ENCODE measurements around the gene FAAP100.

FAAP100 gene

GRCh38 chr17:81578038-81578441 is 25.9 kb upstream of the FAAP100 start:
- TF ChIP-seq FOXP2 (optimal IDR thresholded peaks at IDR 0.05; ENCODE audit: borderline replicate concordance, extremely low read depth, extremely low read length, insufficient read depth) (no peak), POLR2AphosphoS5 (IDR thresholded peaks at IDR 0.05; ENCODE audit: low read depth, low read length) (no peak), TAF1 (IDR thresholded peaks at IDR 0.05; ENCODE audit: borderline replicate concordance, insufficient read depth, low read length) (no peak), SIN3A (IDR thresholded peaks at IDR 0.05; ENCODE audit: borderline replicate concordance, insufficient read depth, low read length) (no peak)
- TF ChIP-seq, protein P1, sequence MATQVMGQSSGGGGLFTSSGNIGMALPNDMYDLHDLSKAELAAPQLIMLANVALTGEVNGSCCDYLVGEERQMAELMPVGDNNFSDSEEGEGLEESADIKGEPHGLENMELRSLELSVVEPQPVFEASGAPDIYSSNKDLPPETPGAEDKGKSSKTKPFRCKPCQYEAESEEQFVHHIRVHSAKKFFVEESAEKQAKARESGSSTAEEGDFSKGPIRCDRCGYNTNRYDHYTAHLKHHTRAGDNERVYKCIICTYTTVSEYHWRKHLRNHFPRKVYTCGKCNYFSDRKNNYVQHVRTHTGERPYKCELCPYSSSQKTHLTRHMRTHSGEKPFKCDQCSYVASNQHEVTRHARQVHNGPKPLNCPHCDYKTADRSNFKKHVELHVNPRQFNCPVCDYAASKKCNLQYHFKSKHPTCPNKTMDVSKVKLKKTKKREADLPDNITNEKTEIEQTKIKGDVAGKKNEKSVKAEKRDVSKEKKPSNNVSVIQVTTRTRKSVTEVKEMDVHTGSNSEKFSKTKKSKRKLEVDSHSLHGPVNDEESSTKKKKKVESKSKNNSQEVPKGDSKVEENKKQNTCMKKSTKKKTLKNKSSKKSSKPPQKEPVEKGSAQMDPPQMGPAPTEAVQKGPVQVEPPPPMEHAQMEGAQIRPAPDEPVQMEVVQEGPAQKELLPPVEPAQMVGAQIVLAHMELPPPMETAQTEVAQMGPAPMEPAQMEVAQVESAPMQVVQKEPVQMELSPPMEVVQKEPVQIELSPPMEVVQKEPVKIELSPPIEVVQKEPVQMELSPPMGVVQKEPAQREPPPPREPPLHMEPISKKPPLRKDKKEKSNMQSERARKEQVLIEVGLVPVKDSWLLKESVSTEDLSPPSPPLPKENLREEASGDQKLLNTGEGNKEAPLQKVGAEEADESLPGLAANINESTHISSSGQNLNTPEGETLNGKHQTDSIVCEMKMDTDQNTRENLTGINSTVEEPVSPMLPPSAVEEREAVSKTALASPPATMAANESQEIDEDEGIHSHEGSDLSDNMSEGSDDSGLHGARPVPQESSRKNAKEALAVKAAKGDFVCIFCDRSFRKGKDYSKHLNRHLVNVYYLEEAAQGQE (IDR thresholded peaks at IDR 0.05; ENCODE audit: insufficient read depth in 1 of 2, low read depth in 2 of 2, low read length in 2 of 2) = no peak

- no peak for TF ChIP-seq FOXP2 (optimal IDR thresholded peaks at IDR 0.05; ENCODE audit: borderline replicate concordance, extremely low read depth, extremely low read length, insufficient read depth)
- TF ChIP-seq SIN3A (IDR thresholded peaks at IDR 0.05; ENCODE audit: borderline replicate concordance, insufficient read depth, low read length) = no peak
- TF ChIP-seq, protein P1 (IDR thresholded peaks at IDR 0.05; ENCODE audit: insufficient read depth in 1 of 2, low read depth in 2 of 2, low read length in 2 of 2) = no peak
- TF ChIP-seq POLR2AphosphoS5 (IDR thresholded peaks at IDR 0.05; ENCODE audit: low read depth, low read length) = no peak
- no peak for TF ChIP-seq TAF1 (IDR thresholded peaks at IDR 0.05; ENCODE audit: borderline replicate concordance, insufficient read depth, low read length)
Observed at GRCh38 chr17:81577278-81578000, 25.3 kb upstream of the FAAP100 start.

DNA sequence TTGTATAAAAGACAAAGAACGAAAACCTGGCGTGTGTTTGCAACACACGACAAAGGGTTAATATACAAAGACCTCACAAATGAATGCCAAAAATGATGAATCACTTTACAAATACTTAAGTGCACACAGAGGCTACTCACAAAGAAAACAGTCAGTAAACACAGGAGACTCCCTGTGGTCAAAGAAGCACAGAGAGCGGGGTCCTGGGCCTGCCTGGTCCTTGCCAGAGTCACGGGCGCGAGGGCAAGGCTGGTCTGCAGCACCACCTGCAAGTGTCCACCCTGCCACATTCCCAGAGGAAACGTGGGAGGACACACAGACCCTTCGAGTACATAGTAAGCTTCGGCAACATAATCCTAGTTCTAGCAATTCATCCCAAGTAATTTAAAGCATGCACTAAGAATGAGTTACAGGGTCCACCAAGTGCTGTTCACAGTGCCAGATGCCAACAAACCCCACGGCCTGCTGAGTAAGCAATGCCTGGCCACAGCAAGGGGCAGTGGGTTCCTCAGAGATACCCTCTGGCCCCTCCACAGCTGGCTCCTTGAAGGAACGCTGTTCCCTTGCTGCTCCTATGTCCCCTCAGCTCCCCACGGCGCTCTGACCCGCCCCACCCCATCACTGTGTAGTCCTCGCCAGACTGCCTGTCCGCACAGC is 24.6 kb upstream of the FAAP100 start:
- TF ChIP-seq, protein P1 (IDR thresholded peaks at IDR 0.05; ENCODE audit: insufficient read depth in 1 of 2, low read depth in 2 of 2, low read length in 2 of 2) = no peak
- TF ChIP-seq POLR2AphosphoS5 (IDR thresholded peaks at IDR 0.05; ENCODE audit: low read depth, low read length) (no peak), TAF1 (IDR thresholded peaks at IDR 0.05; ENCODE audit: borderline replicate concordance, insufficient read depth, low read length) (no peak), SIN3A (IDR thresholded peaks at IDR 0.05; ENCODE audit: borderline replicate concordance, insufficient read depth, low read length) (no peak)

GRCh38 chr17:81575836-81576235 is 23.7 kb upstream of the FAAP100 start:
- TF ChIP-seq TAF1 (IDR thresholded peaks at IDR 0.05; ENCODE audit: borderline replicate concordance, insufficient read depth, low read length) = no peak
- TF ChIP-seq, protein P1 (IDR thresholded peaks at IDR 0.05; ENCODE audit: insufficient read depth in 1 of 2, low read depth in 2 of 2, low read length in 2 of 2) = no peak
- TF ChIP-seq FOXP2 (optimal IDR thresholded peaks at IDR 0.05; ENCODE audit: borderline replicate concordance, extremely low read depth, extremely low read length, insufficient read depth) = no peak
- TF ChIP-seq POLR2AphosphoS5 (IDR thresholded peaks at IDR 0.05; ENCODE audit: low read depth, low read length) = no peak
- TF ChIP-seq SIN3A (IDR thresholded peaks at IDR 0.05; ENCODE audit: borderline replicate concordance, insufficient read depth, low read length) = no peak
